Keratinocyte (primary cell): ENCODE data around the gene JAZF1.

Experiments used
- CTCF ChIP-seq, 3 experiments: IDR thresholded peaks in 1 of 3; conservative IDR thresholded peaks in 1 of 3; optimal IDR thresholded peaks in 1 of 3; 2 replicates in 2 of 3; 3 replicates in 1 of 3; pipeline versions ENCODE3 to v1.5.1; 2011; ENCODE audit warnings: low read length in 3 of 3, mild to moderate bottlenecking in 3 of 3, moderate library complexity in 2 of 3, control low read depth in 1 of 3, inconsistent platforms in 1 of 3; ENCODE audit not compliant: insufficient read depth in 2 of 3; ENCODE audit errors: extremely low read depth in 1 of 3
- EZH2 ChIP-seq: IDR thresholded peaks from one replicate; pipeline ENCODE4 v1.6.1; 2012; ENCODE audit warnings: inconsistent platforms, mild to moderate bottlenecking, low read length, moderate library complexity

GRCh38 chr7:27998382-27998781, 182.2 kb downstream of the JAZF1 start:
- no peak for TF ChIP-seq CTCF (optimal IDR thresholded peaks at IDR 0.05 in 1 of 3, IDR thresholded peaks at IDR 0.05 in 1 of 3, conservative IDR thresholded peaks at IDR 0.05 in 1 of 3; ENCODE audit: extremely low read depth in 1 of 3, insufficient read depth in 2 of 3, low read length in 3 of 3)
- TF ChIP-seq EZH2: no peak
